Measurements from ENCODE around the gene ELK1. TPM values are rescaled to one million over a fixed set of nuclear protein-coding genes. Genes with fewer than 3 reads are reported as not detected.
"Not testable (repeated sequence)": the region's sequence is repeated elsewhere in the genome, so short reads cannot be mapped to it uniquely, and the experiment has no call there.

ELK1 gene
- polyA plus RNA-seq, 1 donor (not counting 4 experiments of a cell fraction or from before 2014, with no cell fraction given) = 12.9 TPM

- no peaks in the 10 kb centered on the region for H3K9me1 ChIP-seq (ENCODE audit: control insufficient read depth, extremely low read depth, insufficient read depth, low read length)
- no peak overlapping the region for H2AFZ ChIP-seq (ENCODE audit: control insufficient read depth, low read length)
- no peaks in the 10 kb centered on the region for H4K20me1 ChIP-seq (ENCODE audit: control insufficient read depth, extremely low read depth, insufficient read depth, low read length)
- no peak overlapping the region for H3K9ac ChIP-seq (ENCODE audit: control insufficient read depth, extremely low read depth, insufficient read depth, low read length)
- no peaks in the 10 kb centered on the region for H3K36me3 ChIP-seq (ENCODE audit: control insufficient read depth in 2 of 2, extremely low read depth in 1 of 2, insufficient read depth in 2 of 2, low read length in 2 of 2)
- H3K4me3 ChIP-seq (ENCODE audit: control insufficient read depth in 2 of 3, extremely low read depth in 1 of 3, insufficient read depth in 2 of 3, low read depth in 1 of 3, low read length in 3 of 3) = no peak overlapping the region
- no peak overlapping the region for H3K4me2 ChIP-seq (ENCODE audit: control insufficient read depth, extremely low read depth, insufficient read depth, low read depth, low read length)
- DNase-seq (ENCODE audit: low read depth, low spot score) (no peak), FAIRE-seq (no peak)
- H3K9me3 ChIP-seq (ENCODE audit: control insufficient read depth, low read depth, low read length) = peaks cover 2% of the 10 kb centered on the region
- no peaks in the 10 kb centered on the region for H3K27me3 ChIP-seq (ENCODE audit: control insufficient read depth, extremely low read depth, insufficient read depth, low read length)
- no peak overlapping the region for H3K27ac ChIP-seq (ENCODE audit: control insufficient read depth, insufficient read depth, low read length)
- H3K79me2 ChIP-seq (ENCODE audit: control insufficient read depth, insufficient read depth, low read length) = no peaks in the 10 kb centered on the region
- no peaks in the 10 kb centered on the region for H3K4me1 ChIP-seq (ENCODE audit: control insufficient read depth, extremely low read depth, insufficient read depth, low read length)
- TF ChIP-seq EZH2 (IDR thresholded peaks at IDR 0.05; ENCODE audit: low read length) = no peak
- TF ChIP-seq CTCF (optimal IDR thresholded peaks at IDR 0.05 in 1 of 3, IDR thresholded peaks at IDR 0.05 in 1 of 3, conservative IDR thresholded peaks at IDR 0.05 in 1 of 3; ENCODE audit: extremely low read depth in 1 of 3, insufficient read depth in 2 of 3, low read length in 3 of 3) = no peak
- dilution Hi-C loops (cut with MboI; ENCODE audit: extremely low pct_ligation_motif_present, low sequenced_read_pairs) = no loop called here
Measured at GRCh38 chrX:47683829-47684205, 33.5 kb upstream of the ELK1 start.

GRCh38 chrX:47683184-47683828, 32.9 kb upstream of the ELK1 start:
- Histone ChIP-seq H3K9me3 (ENCODE audit: control insufficient read depth, low read depth, low read length) (peaks cover 2% of the 10 kb centered on the region), H3K79me2 (ENCODE audit: control insufficient read depth, insufficient read depth, low read length) (no peaks in the 10 kb centered on the region), H3K9ac (ENCODE audit: control insufficient read depth, extremely low read depth, insufficient read depth, low read length) (no peak overlapping the region), H3K4me3 (ENCODE audit: control insufficient read depth in 2 of 3, extremely low read depth in 1 of 3, insufficient read depth in 2 of 3, low read depth in 1 of 3, low read length in 3 of 3) (no peak overlapping the region), H3K36me3 (ENCODE audit: control insufficient read depth in 2 of 2, extremely low read depth in 1 of 2, insufficient read depth in 2 of 2, low read length in 2 of 2) (no peaks in the 10 kb centered on the region), H3K9me1 (ENCODE audit: control insufficient read depth, extremely low read depth, insufficient read depth, low read length) (no peaks in the 10 kb centered on the region), H3K27me3 (ENCODE audit: control insufficient read depth, extremely low read depth, insufficient read depth, low read length) (no peaks in the 10 kb centered on the region), H3K4me1 (ENCODE audit: control insufficient read depth, extremely low read depth, insufficient read depth, low read length) (no peaks in the 10 kb centered on the region), H3K27ac (ENCODE audit: control insufficient read depth, insufficient read depth, low read length) (no peak overlapping the region), H2AFZ (ENCODE audit: control insufficient read depth, low read length) (no peak overlapping the region), H3K4me2 (ENCODE audit: control insufficient read depth, extremely low read depth, insufficient read depth, low read depth, low read length) (no peak overlapping the region), H4K20me1 (ENCODE audit: control insufficient read depth, extremely low read depth, insufficient read depth, low read length) (no peaks in the 10 kb centered on the region)
- no peak for FAIRE-seq
- dilution Hi-C loops (cut with MboI; ENCODE audit: extremely low pct_ligation_motif_present, low sequenced_read_pairs) = no loop called here
- DNase-seq (ENCODE audit: low read depth, low spot score) = no peak
- TF ChIP-seq CTCF (optimal IDR thresholded peaks at IDR 0.05 in 1 of 3, IDR thresholded peaks at IDR 0.05 in 1 of 3, conservative IDR thresholded peaks at IDR 0.05 in 1 of 3; ENCODE audit: extremely low read depth in 1 of 3, insufficient read depth in 2 of 3, low read length in 3 of 3) (no peak), EZH2 (IDR thresholded peaks at IDR 0.05; ENCODE audit: low read length) (no peak)

GRCh38 chrX:47675959-47676859, 25.8 kb upstream of the ELK1 start:
- H3K4me2 ChIP-seq (ENCODE audit: control insufficient read depth, extremely low read depth, insufficient read depth, low read depth, low read length); H2AFZ ChIP-seq (ENCODE audit: control insufficient read depth, low read length); H3K9me1 ChIP-seq (ENCODE audit: control insufficient read depth, extremely low read depth, insufficient read depth, low read length); FAIRE-seq; H3K4me1 ChIP-seq (ENCODE audit: control insufficient read depth, extremely low read depth, insufficient read depth, low read length); H3K9me3 ChIP-seq (ENCODE audit: control insufficient read depth, low read depth, low read length); dilution Hi-C loops (cut with MboI; ENCODE audit: extremely low pct_ligation_motif_present, low sequenced_read_pairs); H3K9ac ChIP-seq (ENCODE audit: control insufficient read depth, extremely low read depth, insufficient read depth, low read length); H3K27me3 ChIP-seq (ENCODE audit: control insufficient read depth, extremely low read depth, insufficient read depth, low read length); H3K36me3 ChIP-seq (ENCODE audit: control insufficient read depth in 2 of 2, extremely low read depth in 1 of 2, insufficient read depth in 2 of 2, low read length in 2 of 2); H4K20me1 ChIP-seq (ENCODE audit: control insufficient read depth, extremely low read depth, insufficient read depth, low read length); H3K4me3 ChIP-seq (ENCODE audit: control insufficient read depth in 2 of 3, extremely low read depth in 1 of 3, insufficient read depth in 2 of 3, low read depth in 1 of 3, low read length in 3 of 3); DNase-seq (ENCODE audit: low read depth, low spot score); H3K27ac ChIP-seq (ENCODE audit: control insufficient read depth, insufficient read depth, low read length); H3K79me2 ChIP-seq (ENCODE audit: control insufficient read depth, insufficient read depth, low read length): not testable (repeated sequence)
